Ectodermal cell (in vitro differentiated cells): ENCODE measurements around the gene AK8.

Experiments
- H3K27ac ChIP-seq: 2 replicates; pipeline ENCODE4 v1.7.0; 2013; ENCODE audit warnings: mild to moderate bottlenecking, low read depth, low read length; ENCODE audit not compliant: insufficient read depth, poor library complexity, severe bottlenecking
- H3K27me3 ChIP-seq: 2 replicates; pipeline ENCODE4 v1.7.0; 2013; ENCODE audit warnings: mild to moderate bottlenecking, low read length; ENCODE audit not compliant: insufficient read depth, control insufficient read depth, poor library complexity, severe bottlenecking
- H3K36me3 ChIP-seq: one replicate; pipeline ENCODE4 v1.7.0; 2013; ENCODE audit warnings: low read length; ENCODE audit not compliant: control insufficient read depth, insufficient read depth
- H3K4me1 ChIP-seq: one replicate; pipeline ENCODE4 v1.7.0; 2013; ENCODE audit warnings: low read length; ENCODE audit not compliant: control insufficient read depth, insufficient read depth
- H3K4me3 ChIP-seq: 2 replicates; pipeline ENCODE4 v1.7.0; 2013; ENCODE audit warnings: low read depth, low read length, control low read depth; ENCODE audit not compliant: insufficient read depth
- H3K9me3 ChIP-seq: 2 replicates; pipeline ENCODE4 v1.7.0; 2013; ENCODE audit warnings: mild to moderate bottlenecking, low read length, moderate library complexity; ENCODE audit not compliant: control insufficient read depth
- WGBS, 2 experiments: methylation state at CpG; one replicate each; pipeline ENCODE4 v1.1.7; 2013; ENCODE audit warnings: missing lambda C conversion rate in 2 of 2; 5-methylcytosine and 5-hydroxymethylcytosine counted together

Gene AK8

GRCh38 chr9:132732326-132733259 lies 145.5 kb downstream of the AK8 start:
- no peaks in the 10 kb centered on the region for H3K9me3 ChIP-seq
- no peak overlapping the region for H3K27ac ChIP-seq
- no peaks in the 10 kb centered on the region for H3K4me1 ChIP-seq
- 82 to 85% methylated on average over 17 of the region's 17 CpGs for WGBS, 2 experiments
- H3K4me3 ChIP-seq, result no peak overlapping the region
- no peaks in the 10 kb centered on the region for H3K36me3 ChIP-seq
- H3K27me3 ChIP-seq, result no peaks in the 10 kb centered on the region

DNA sequence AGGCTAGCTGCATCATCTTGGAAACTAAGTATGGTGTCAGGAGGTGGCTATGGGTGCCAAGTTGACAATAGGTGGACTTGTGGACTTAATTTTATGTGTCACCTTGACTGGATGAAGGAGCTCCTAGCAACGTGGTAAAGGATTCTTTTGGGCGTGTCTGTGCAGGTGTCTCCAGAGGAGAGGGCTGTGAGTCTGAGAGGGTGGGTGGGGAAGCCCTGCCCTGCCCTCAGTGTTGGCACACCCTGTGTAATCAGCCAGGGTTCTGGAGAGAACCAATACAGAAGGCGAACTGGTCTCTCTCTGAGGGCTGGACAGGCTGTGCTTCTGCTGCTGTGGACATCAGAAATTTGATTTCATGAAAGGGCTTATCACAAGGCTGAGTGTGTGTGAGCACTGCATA lies 146.9 kb downstream of the AK8 start:
- no peak overlapping the region for H3K4me3 ChIP-seq
- WGBS, 2 experiments, result 83 to 90% methylated on average over 3 of the region's 3 CpGs
- no peak overlapping the region for H3K27ac ChIP-seq
- H3K36me3 ChIP-seq, result no peaks in the 10 kb centered on the region
- H3K4me1 ChIP-seq, result no peaks in the 10 kb centered on the region
- no peaks in the 10 kb centered on the region for H3K9me3 ChIP-seq
- H3K27me3 ChIP-seq, result no peaks in the 10 kb centered on the region

DNA sequence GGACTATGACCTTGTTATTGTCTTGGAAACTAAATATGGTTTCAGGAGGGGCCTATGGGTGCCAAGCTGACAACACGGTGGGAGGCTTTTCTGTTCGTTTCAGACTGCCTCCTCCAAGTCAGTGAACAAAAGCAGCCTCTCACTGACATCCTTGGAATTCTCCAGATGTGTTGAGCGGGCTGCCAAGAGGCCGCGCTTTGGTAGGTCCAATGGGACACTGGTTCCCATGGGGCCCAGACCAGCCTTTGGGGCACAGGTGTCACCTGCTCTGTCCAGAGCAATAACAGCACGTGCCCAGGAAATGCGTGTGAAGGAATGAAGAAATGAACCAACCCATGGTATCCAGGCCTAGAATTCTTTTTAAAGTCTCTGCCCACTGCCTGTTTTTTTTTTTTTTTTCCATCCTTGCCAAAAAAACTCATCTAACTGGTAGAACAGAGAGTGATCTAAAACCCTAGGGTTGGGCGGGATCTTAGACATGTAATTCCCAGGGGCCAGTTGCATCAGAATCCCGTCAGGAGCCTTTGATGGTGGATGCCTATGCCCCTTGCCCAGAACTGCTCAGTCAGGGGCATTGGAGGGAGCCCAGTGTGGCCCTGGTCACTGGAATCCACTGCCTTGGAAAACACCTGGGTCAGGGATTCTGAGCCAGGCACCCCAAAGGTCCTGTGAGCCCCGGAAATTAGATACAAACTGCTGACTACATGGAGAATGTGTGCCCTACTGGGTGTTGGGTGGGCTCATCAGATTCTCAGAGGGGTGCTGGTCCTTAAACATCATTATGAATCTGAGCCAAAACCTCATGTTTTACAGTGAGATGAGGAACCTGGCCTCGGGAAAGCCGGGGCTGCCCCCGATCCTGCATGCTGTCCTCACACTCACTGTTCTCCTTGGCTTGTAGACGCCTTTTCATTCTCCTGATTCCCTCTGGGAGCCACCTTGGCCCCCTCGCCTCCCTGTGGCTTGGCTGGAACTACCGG lies 147.7 kb downstream of the AK8 start:
- H3K36me3 ChIP-seq, result no peaks in the 10 kb centered on the region
- WGBS, 2 experiments, result 89 to 92% methylated on average over 16 of the region's 16 CpGs
- H3K27me3 ChIP-seq, result no peaks in the 10 kb centered on the region
- no peaks in the 10 kb centered on the region for H3K9me3 ChIP-seq
- no peaks in the 10 kb centered on the region for H3K4me1 ChIP-seq
- no peak overlapping the region for H3K27ac ChIP-seq
- H3K4me3 ChIP-seq, result no peak overlapping the region

GRCh38 chr9:132729235-132729890 lies 148.7 kb downstream of the AK8 start:
- Histone ChIP-seq H3K27me3 (no peaks in the 10 kb centered on the region), H3K27ac (no peak overlapping the region), H3K36me3 (no peaks in the 10 kb centered on the region), H3K4me3 (no peak overlapping the region), H3K9me3 (no peaks in the 10 kb centered on the region), H3K4me1 (no peaks in the 10 kb centered on the region)
- 90 to 93% methylated on average over 5 of the region's 5 CpGs for WGBS, 2 experiments

GRCh38 chr9:132728497-132728896 lies 149.6 kb downstream of the AK8 start:
- Histone ChIP-seq H3K4me1 (peaks cover 5% of the 10 kb centered on the region), H3K27ac (no peak overlapping the region), H3K4me3 (no peak overlapping the region), H3K27me3 (no peaks in the 10 kb centered on the region), H3K36me3 (no peaks in the 10 kb centered on the region), H3K9me3 (no peaks in the 10 kb centered on the region)
- 79 to 85% methylated on average over 2 of the region's 2 CpGs for WGBS, 2 experiments

GRCh38 chr9:132728071-132728470 lies 150.0 kb downstream of the AK8 start:
- H3K4me1 ChIP-seq, result peaks cover 6% of the 10 kb centered on the region
- H3K27me3 ChIP-seq, result no peaks in the 10 kb centered on the region
- no peaks in the 10 kb centered on the region for H3K9me3 ChIP-seq
- no peak overlapping the region for H3K27ac ChIP-seq
- H3K4me3 ChIP-seq, result no peak overlapping the region
- H3K36me3 ChIP-seq, result no peaks in the 10 kb centered on the region
- 91 to 92% methylated on average over 5 of the region's 5 CpGs for WGBS, 2 experiments

GRCh38 chr9:132726576-132727130 lies 151.4 kb downstream of the AK8 start:
- H3K4me1 ChIP-seq, result peaks cover 6% of the 10 kb centered on the region
- H3K27me3 ChIP-seq, result no peaks in the 10 kb centered on the region
- H3K36me3 ChIP-seq, result no peaks in the 10 kb centered on the region
- H3K9me3 ChIP-seq, result no peaks in the 10 kb centered on the region
- H3K27ac ChIP-seq, result no peak overlapping the region
- no peak overlapping the region for H3K4me3 ChIP-seq
- WGBS, 2 experiments, result 82 to 88% methylated on average over 8 of the region's 8 CpGs

GRCh38 chr9:132725306-132725705 lies 152.8 kb downstream of the AK8 start:
- Histone ChIP-seq H3K9me3 (no peaks in the 10 kb centered on the region), H3K4me1 (peaks cover 6% of the 10 kb centered on the region), H3K27ac (no peak overlapping the region), H3K36me3 (no peaks in the 10 kb centered on the region), H3K27me3 (no peaks in the 10 kb centered on the region), H3K4me3 (no peak overlapping the region)
- 95 to 96% methylated on average over 13 of the region's 13 CpGs for WGBS, 2 experiments

GRCh38 chr9:132723809-132724208 lies 154.3 kb downstream of the AK8 start:
- no peak overlapping the region for H3K4me3 ChIP-seq
- no peak overlapping the region for H3K27ac ChIP-seq
- H3K9me3 ChIP-seq, result no peaks in the 10 kb centered on the region
- no peaks in the 10 kb centered on the region for H3K36me3 ChIP-seq
- H3K27me3 ChIP-seq, result no peaks in the 10 kb centered on the region
- 87 to 91% methylated on average over 4 of the region's 4 CpGs for WGBS, 2 experiments
- H3K4me1 ChIP-seq, result peaks cover 6% of the 10 kb centered on the region
